HCT116 (cell line): ENCODE data around the gene CDH24. TPM values are rescaled to one million over a fixed set of nuclear protein-coding genes. Genes with fewer than 3 reads are reported as not detected.

Experiments used
- ATAC-seq: fragments of 200-7000 bp; cut with Tn5 transposase; 2 replicates; pipeline ENCODE4 v1.9.1; 2020; ENCODE audit warnings: mild to moderate bottlenecking, moderate library complexity
- BruUV-seq: library from RNA; stranded (reverse); fragments of 400-500 nt; replicated peaks from 2 replicates; lab custom pipeline; 2021; lab: Mats Ljungman, UMichigan
- CTCF ChIA-PET: fragments of 300-600 bp; sonication (Branson Sonifier 250); formaldehyde crosslinking; loops from one replicate; lab custom pipeline; 2021; ENCODE audit warnings: antibody characterized with exemption; lab: Charles Lee
- POLR2A ChIA-PET: fragments of 300-600, 350-600 bp; sonication (Branson Sonifier 250); formaldehyde crosslinking; loops from one replicate; lab custom pipeline; 2021; ENCODE audit warnings: antibody characterized with exemption; lab: Charles Lee
- RAD21 ChIA-PET, 2 experiments: fragments of 300-600 bp; sonication (Branson Sonifier 250); formaldehyde crosslinking; loops; one replicate each; lab custom pipeline; 2023; ENCODE audit warnings: low total read pairs in 2 of 2; ENCODE audit not compliant: uncharacterized antibody in 2 of 2, unreplicated experiment in 2 of 2, low non-redundant PET in 1 of 2; lab: Charles Lee
- DNase-seq: peaks from one replicate; pipeline ENCODE4 v3.0.0-alpha.2; 2010; ENCODE audit warnings: low read depth, low spot score
- H2AFZ ChIP-seq: fragments of 200-600 bp; shearing (Covaris generic), sonication (generic); 2 replicates; pipeline ENCODE4 v1.6.1; 2017; ENCODE audit warnings: low read depth, mixed run types, mixed read lengths, antibody characterized with exemption, low read length; ENCODE audit not compliant: poor library complexity, severe bottlenecking
- H3K27ac ChIP-seq: 2 replicates; pipeline ENCODE4 v1.5.1; 2012; ENCODE audit warnings: low read depth, low read length
- H3K27me3 ChIP-seq: fragments of 200-600 bp; sonication (generic); 2 replicates; pipeline ENCODE4 v1.6.1; 2016; ENCODE audit warnings: mixed run types, low read length, mixed read lengths; ENCODE audit not compliant: insufficient read depth
- H3K36me3 ChIP-seq, 2 experiments: fragments of 200-500 bp in 1 of 2; fragments of 200-600 bp in 1 of 2; sonication (Bioruptor generic) in 1 of 2; sonication (generic) in 1 of 2; 2 replicates each; pipeline versions ENCODE4 v1.5.1 to v1.6.1; 2014 to 2016; ENCODE audit warnings: low read length in 2 of 2, inconsistent platforms in 1 of 2, mixed read lengths in 1 of 2, mixed run types in 1 of 2; ENCODE audit not compliant: insufficient read depth in 2 of 2, control insufficient read depth in 1 of 2
- H3K4me1 ChIP-seq, 2 experiments: fragments of 200-600 bp in 1 of 2; sonication (generic) in 1 of 2; 2 replicates each; pipeline versions ENCODE4 v1.5.1 to v1.6.1; 2012 to 2017; ENCODE audit warnings: low read length in 2 of 2, inconsistent platforms in 1 of 2, mild to moderate bottlenecking in 1 of 2, mixed read lengths in 1 of 2, mixed run types in 1 of 2, moderate library complexity in 1 of 2; ENCODE audit not compliant: insufficient read depth in 2 of 2, control insufficient read depth in 1 of 2
- H3K4me2 ChIP-seq: fragments of 200-600 bp; sonication (generic); 2 replicates; pipeline ENCODE4 v1.6.1; 2017; ENCODE audit warnings: mixed run types, low read length, mixed read lengths
- H3K4me3 ChIP-seq, 2 experiments: fragments of 200-600 bp in 1 of 2; sonication (generic) in 1 of 2; replicated peaks in 1 of 2; 2 replicates each; pipeline ENCODE4 v1.5.1; 2011 to 2016; ENCODE audit warnings: low read length in 2 of 2, control low read depth in 1 of 2, low read depth in 1 of 2, mild to moderate bottlenecking in 1 of 2, mixed read lengths in 1 of 2, mixed run types in 1 of 2
- H3K79me2 ChIP-seq: fragments of 200-600 bp; sonication (generic); 2 replicates; pipeline ENCODE4 v1.6.1; 2017; ENCODE audit warnings: mild to moderate bottlenecking, mixed run types, low read length, moderate library complexity, mixed read lengths; ENCODE audit not compliant: insufficient read depth
- H3K9ac ChIP-seq: fragments of 200-600 bp; sonication (generic); 2 replicates; pipeline ENCODE4 v1.6.1; 2016; ENCODE audit warnings: low read length, mixed read lengths
- H3K9me2 ChIP-seq: fragments of 200-600 bp; sonication (generic), shearing (Covaris generic); 2 replicates; pipeline ENCODE4 v1.6.1; 2017; ENCODE audit warnings: mixed run types, mild to moderate bottlenecking, moderate library complexity; ENCODE audit not compliant: insufficient read depth
- H3K9me3 ChIP-seq, 2 experiments: fragments of 200-500 bp in 1 of 2; fragments of 200-600 bp in 1 of 2; sonication (Bioruptor generic) in 1 of 2; sonication (generic) in 1 of 2; 2 replicates each; pipeline ENCODE4 v1.6.1; 2014 to 2017; ENCODE audit warnings: low read length in 2 of 2, mixed read lengths in 2 of 2, inconsistent platforms in 1 of 2, low read depth in 1 of 2, mild to moderate bottlenecking in 1 of 2, mixed run types in 1 of 2, moderate library complexity in 1 of 2; ENCODE audit not compliant: control insufficient read depth in 1 of 2, insufficient read depth in 1 of 2
- H4K20me1 ChIP-seq: fragments of 200-600 bp; sonication (generic), shearing (Covaris generic); 2 replicates; pipeline ENCODE4 v1.6.1; 2017; ENCODE audit warnings: mixed run types, mild to moderate bottlenecking, moderate library complexity; ENCODE audit not compliant: insufficient read depth
- CEBPB ChIP-seq: IDR thresholded peaks from 2 replicates; pipeline ENCODE4 v1.6.1; 2012; ENCODE audit warnings: low read depth
- EGR1 ChIP-seq: IDR thresholded peaks from 2 replicates; pipeline ENCODE4 v1.6.1; 2012; ENCODE audit warnings: low read depth
- ELF1 ChIP-seq: IDR thresholded peaks from 2 replicates; pipeline ENCODE4 v1.6.1; 2012; ENCODE audit warnings: low read depth, borderline replicate concordance
- FOSL1 ChIP-seq: IDR thresholded peaks from 2 replicates; pipeline ENCODE4 v1.6.1; 2012; ENCODE audit warnings: low read depth
- POLR2A ChIP-seq: IDR thresholded peaks from 2 replicates; pipeline ENCODE4 v1.7.0; 2011; ENCODE audit warnings: borderline replicate concordance; ENCODE audit not compliant: insufficient read depth, insufficient read length; ENCODE audit errors: extremely low read depth
- POLR2AphosphoS5 ChIP-seq: IDR thresholded peaks from 2 replicates; pipeline ENCODE4 v1.6.1; 2011; ENCODE audit warnings: mild to moderate bottlenecking, low read depth, low read length, moderate library complexity
- RAD21 ChIP-seq: IDR thresholded peaks from 2 replicates; pipeline ENCODE4 v1.6.1; 2012; ENCODE audit warnings: low read depth, mild to moderate bottlenecking
- REST ChIP-seq: IDR thresholded peaks from 2 replicates; pipeline ENCODE4 v1.6.1; 2012; ENCODE audit warnings: low read depth
- SIN3A ChIP-seq: IDR thresholded peaks from 2 replicates; pipeline ENCODE4 v1.6.1; 2012; ENCODE audit warnings: low read depth
- SP1 ChIP-seq: IDR thresholded peaks from 2 replicates; pipeline ENCODE4 v1.6.1; 2012; ENCODE audit warnings: low read depth
- YY1 ChIP-seq: IDR thresholded peaks from 2 replicates; pipeline ENCODE4 v1.6.1; 2011; ENCODE audit warnings: low read length, low read depth, moderate library complexity, mild to moderate bottlenecking; ENCODE audit not compliant: insufficient replicate concordance; ENCODE audit errors: extremely low read depth
- ZBTB33 ChIP-seq: IDR thresholded peaks from 2 replicates; pipeline ENCODE4 v1.6.1; 2011; ENCODE audit warnings: mild to moderate bottlenecking, low read length, moderate library complexity; ENCODE audit not compliant: insufficient replicate concordance; ENCODE audit errors: extremely low read depth
- ZFX ChIP-seq: fragments of 450-650 bp; IDR thresholded peaks from 2 replicates; pipeline ENCODE4 v1.6.1; 2017
- intact Hi-C: fragments of 100-400 bp; cut with micrococcal nuclease; formaldehyde crosslinking; loops from 2 replicates; pipeline ENCODE4 v1.10.0; 2022
- total RNA-seq: library from RNA; stranded (reverse); gene quantifications from one replicate; pipeline ENCODE4 v1.2.1, GENCODE V29; 2021; ENCODE audit not compliant: unreplicated experiment
- TF ChIP-seq, protein P1 (sequence below): IDR thresholded peaks from 2 replicates; pipeline ENCODE4 v1.6.1; 2012

The CDH24 gene
- total RNA-seq, 1 experiment from 2014 or later = 19.3 TPM

DNA sequence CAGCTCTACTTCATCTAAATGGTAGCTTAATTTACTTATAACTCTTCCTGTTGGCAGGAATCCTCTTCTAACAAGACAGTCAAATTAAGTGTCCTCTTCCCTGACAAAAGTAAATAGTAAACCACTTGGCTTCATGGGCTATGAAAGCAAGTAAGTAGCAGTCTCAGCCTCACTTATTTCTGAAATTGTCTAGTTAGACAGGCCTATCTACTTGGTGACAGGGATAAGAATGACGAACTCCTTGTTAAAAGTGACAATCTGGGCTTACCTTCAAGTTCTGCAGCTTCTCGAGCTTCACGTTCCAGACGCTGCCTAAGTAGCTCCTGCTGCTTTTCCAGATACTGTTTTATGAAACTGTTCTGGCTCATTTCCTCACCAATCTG, 32.9 kb upstream of the CDH24 start:
- H3K4me3 ChIP-seq = no peak overlapping the region
- TF ChIP-seq SIN3A (no peak), YY1 (no peak), POLR2AphosphoS5 (no peak), EGR1 (no peak), ELF1 (no peak), SP1 (no peak), POLR2A (no peak), FOSL1 (no peak), REST (no peak), CEBPB (no peak), ZFX (no peak), RAD21 (no peak), ZBTB33 (no peak)
- TF ChIP-seq, protein P1, sequence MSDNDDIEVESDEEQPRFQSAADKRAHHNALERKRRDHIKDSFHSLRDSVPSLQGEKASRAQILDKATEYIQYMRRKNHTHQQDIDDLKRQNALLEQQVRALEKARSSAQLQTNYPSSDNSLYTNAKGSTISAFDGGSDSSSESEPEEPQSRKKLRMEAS = no peak
- TF ChIP-seq, all 23 proteins: peak for 0
- ATAC-seq (no peak), DNase-seq (no peak)
- Histone ChIP-seq H3K9me3 (no peaks in the 10 kb centered on the region), H2AFZ (no peak overlapping the region), H3K36me3 (peaks cover 53% of the 10 kb centered on the region in 2 experiments), H4K20me1 (peaks cover 6% of the 10 kb centered on the region; the same call in 1 of the 2 replicates), H3K4me2 (no peak overlapping the region), H3K27ac (no peak overlapping the region), H3K27me3 (no peaks in the 10 kb centered on the region), H3K9ac (no peak overlapping the region), H3K9me2 (no peaks in the 10 kb centered on the region), H3K79me2 (peaks cover 80% of the 10 kb centered on the region), H3K4me1 (peaks cover 4 to 9% of the 10 kb centered on the region in 2 experiments; a peak in 2 of 4 replicates)
- ChIA-PET RAD21 (no interaction called here), POLR2A (no interaction called here), CTCF (interaction anchor here (0.9 to 3.1 kb wide), 2 partner anchors 19 to 21 kb away, joined by 3 to 9 read pairs; no protein-coding TSS in a partner anchor)
- BruUV-seq = no TSS peak
- intact Hi-C loops = no loop called here
